ENCODE data around the gene FYB2.

Gene FYB2, protein sequence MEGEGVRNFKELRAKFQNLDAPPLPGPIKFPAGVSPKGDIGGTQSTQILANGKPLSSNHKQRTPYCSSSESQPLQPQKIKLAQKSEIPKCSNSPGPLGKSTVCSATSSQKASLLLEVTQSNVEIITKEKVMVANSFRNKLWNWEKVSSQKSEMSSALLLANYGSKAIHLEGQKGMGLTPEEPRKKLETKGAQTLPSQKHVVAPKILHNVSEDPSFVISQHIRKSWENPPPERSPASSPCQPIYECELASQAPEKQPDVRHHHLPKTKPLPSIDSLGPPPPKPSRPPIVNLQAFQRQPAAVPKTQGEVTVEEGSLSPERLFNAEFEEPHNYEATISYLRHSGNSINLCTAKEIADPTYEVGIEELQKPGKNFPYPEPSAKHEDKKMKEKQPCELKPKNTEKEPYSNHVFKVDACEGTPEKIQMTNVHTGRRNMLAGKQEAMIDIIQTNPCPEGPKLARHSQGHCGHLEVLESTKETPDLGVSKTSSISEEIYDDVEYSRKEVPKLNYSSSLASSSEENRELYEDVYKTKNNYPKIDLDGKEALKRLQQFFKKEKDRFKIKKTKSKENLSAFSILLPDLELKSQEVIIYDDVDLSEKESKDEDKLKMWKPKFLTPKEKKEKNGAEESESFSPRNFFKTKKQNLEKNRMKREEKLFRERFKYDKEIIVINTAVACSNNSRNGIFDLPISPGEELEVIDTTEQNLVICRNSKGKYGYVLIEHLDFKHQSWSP
- total RNA-seq: 0 reads per million in 2 donors

DNA sequence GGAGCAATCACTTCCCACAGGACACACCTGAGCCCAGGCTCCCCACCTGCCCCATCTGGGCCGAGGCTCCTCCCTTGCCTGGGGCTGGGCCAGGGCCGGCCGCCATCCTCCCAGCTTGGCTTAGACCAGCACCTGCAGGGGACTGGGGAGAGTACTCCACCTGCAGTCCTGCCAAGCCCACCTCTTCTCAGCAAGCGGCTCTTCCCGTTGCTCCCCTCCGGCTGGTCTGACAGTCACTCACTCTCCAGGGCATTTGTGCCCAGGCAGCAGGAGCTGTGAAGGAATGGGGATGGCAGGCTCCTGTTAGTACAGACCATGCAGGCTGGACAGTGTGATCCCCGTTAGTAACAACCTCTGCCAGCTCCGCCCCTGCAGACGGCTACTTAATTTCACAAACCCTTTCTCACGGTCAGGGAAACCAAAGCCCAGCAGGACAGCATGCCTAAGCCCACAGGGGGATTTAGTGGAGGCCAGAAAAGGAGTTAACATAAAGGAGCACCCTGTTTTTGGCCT is at the start of gene FYB2:
FYB2 (minus strand) TSS at position 18 of the 513 bp plus-strand sequence. CDS start 114 bp downstream, outside the sequence.
- DNase-seq: no peak

GRCh38 chr1:56868761-56869160 is 49.6 kb upstream of the FYB2 start:
- no peak for DNase-seq

DNA sequence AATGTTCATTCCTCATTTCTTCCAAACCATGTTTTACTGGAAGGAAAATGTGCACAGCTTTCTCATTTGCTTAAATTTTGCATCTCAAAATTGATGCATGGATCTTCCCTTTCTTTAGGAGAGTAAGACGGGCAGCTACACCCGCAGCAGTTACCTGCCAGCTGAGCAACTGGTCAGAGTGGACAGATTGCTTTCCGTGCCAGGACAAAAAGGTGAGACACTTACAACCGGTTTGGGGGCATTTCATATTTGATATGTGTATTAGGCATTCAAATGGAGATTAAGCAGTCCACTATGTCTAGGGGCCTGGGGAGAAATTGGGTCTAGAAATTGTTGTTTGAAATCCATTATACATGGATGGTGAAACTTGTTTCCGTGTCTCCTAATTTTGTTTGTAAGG is 48.3 kb upstream of the FYB2 start:
- no peak for DNase-seq

GRCh38 chr1:56866656-56867055 is 47.5 kb upstream of the FYB2 start:
- DNase-seq: no peak

GRCh38 chr1:56864430-56864829 is 45.2 kb upstream of the FYB2 start:
- no peak for DNase-seq

GRCh38 chr1:56863265-56863992 is 44.2 kb upstream of the FYB2 start:
- no peak for DNase-seq

DNA sequence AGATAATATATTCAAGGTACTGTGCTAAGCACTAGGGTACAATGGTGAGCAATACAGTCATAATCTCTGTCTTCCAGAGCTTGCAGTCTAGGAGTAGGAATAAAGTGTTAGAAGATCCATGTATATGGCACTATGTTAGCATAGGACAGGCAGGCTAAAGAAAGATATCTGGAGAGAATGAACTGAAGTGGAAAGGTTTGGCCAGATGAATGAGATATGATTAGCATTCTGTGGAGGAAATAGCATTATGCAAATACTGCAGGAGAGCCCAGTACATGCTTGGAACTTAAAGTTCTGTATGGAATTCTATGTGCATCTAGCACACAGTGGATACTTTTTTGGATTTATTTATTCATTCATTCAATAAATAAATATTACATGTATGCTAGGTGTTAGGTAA is 40.1 kb upstream of the FYB2 start:
- no peak for DNase-seq

GRCh38 chr1:56856186-56856585 is 37.0 kb upstream of the FYB2 start:
- DNase-seq: no peak

DNA sequence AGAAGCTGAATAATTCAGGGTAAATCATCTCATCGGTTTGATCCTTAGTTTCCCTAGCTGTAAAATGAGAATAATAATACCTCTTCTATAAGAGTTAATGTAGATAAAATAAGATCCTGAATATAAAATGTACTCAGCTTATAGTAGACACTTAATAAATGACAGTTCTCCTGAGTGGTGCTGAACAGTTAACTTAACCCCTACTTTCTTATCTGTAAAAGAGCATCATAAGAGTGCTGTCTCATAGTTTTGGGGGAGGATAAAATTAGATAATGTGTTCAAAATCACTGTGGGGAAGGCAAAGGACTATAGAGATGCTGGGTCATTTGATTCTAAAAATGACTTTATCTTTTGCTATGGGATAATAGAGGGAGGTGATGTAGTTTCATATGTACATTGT is 36.0 kb upstream of the FYB2 start:
- no peak for DNase-seq

DNA sequence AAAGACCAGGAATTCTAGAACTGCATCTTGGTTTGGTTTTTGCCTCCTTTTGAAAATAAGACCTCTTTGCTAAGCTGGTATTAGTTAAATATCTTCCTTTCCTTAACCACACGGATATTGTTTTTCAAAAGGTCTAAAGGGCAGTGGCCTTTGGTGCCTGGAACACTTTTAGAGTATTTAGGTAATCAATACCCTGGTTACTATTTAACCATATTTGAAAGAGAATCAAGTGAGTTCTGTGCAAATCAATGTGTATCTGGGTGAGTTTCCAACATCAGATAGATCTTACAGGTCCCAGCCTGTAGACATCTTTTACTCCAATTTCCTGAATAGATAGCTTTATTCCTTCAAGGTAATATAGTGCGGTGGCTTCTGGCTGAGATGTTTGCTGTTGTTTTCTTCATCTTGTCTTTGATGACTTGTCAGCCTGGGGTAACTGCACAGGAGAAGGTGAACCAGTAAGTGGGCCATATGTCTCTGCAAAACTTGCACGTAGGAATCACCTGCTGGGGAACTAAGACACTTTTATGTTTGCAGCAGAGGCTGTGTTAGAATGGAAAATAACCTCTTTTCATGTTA is 35.4 kb upstream of the FYB2 start, which contains the start of gene C8A:
C8A (plus strand) TSS at position 277 of the 579 bp plus-strand sequence; CDS start at position 382, 105 bp downstream.
- DNase-seq: no peak

GRCh38 chr1:56852476-56852875 is 33.3 kb upstream of the FYB2 start:
- DNase-seq: no peak

DNA sequence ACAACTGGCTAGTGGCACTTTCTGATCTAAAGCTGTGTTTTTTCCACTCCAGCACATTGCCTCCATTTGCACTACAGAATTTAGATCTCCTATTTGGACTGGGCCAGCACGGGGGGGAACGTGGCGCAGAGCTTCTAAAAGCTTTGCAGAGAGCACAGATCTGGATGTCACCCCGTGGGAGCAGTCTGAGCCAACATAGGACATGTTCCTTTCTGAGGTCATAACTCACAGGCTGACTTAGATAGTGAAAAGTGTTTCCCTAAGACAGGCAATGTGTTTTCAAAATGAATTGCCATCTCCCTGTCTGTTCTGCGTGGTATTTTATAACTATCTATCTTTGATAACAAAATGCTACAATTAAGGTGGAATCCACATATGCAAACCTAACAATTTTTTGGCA is 31.7 kb upstream of the FYB2 start:
- DNase-seq: no peak

- no peak for DNase-seq
These were observed 31.2 kb upstream of the FYB2 start for GRCh38 chr1:56850411-56850810.

GRCh38 chr1:56849750-56850149 is 30.5 kb upstream of the FYB2 start:
- no peak for DNase-seq

- DNase-seq: no peak
These were observed 26.1 kb upstream of the FYB2 start for GRCh38 chr1:56845343-56845742.

- no peak for DNase-seq
These were observed 25.4 kb upstream of the FYB2 start for GRCh38 chr1:56844545-56845136.

GRCh38 chr1:56843544-56843943 is 24.3 kb upstream of the FYB2 start:
- no peak for DNase-seq

- DNase-seq: no peak
These were observed 19.6 kb upstream of the FYB2 start for GRCh38 chr1:56838759-56839158.

- no peak for DNase-seq
These were observed 18.2 kb upstream of the FYB2 start for GRCh38 chr1:56837244-56837939.

GRCh38 chr1:56836359-56836758 is 17.2 kb upstream of the FYB2 start:
- DNase-seq: no peak

DNA sequence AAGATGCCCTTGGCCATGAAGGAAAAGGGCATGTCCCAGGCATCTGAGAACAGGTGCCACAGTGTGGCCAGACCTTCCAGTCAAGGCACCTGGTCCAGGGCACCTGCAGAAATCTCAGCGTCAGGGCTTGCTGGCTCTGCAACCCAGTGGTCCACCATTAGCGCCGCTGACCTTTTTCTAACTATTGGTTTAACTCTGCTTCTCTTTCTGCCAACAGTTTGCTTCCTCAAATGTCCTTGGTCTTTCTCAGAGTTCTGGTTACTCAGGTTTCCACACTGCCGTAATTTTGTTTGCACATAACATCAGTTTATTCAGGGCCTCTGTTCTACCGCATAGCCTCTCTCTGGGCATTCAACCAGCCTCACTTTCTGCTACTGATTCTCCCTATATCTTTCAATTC is 16.5 kb upstream of the FYB2 start:
- DNase-seq: no peak

Measured in T-helper 2 cell (primary cell).